Progenitor cell of endocrine pancreas (in vitro differentiated cells): ENCODE measurements around the gene CD209. TPM values are rescaled to one million over a fixed set of nuclear protein-coding genes. Genes with fewer than 3 reads are reported as not detected.

ENCODE experiments used
- DNase-seq: peaks from one replicate; pipeline ENCODE4 v3.0.0; 2021; ENCODE audit warnings: low spot score; ENCODE audit not compliant: unreplicated experiment
- H3K27ac Mint-ChIP-seq: 2 replicates; pipeline ENCODE4 v1.8.0; 2021; ENCODE audit warnings: mild to moderate bottlenecking, moderate library complexity, mixed read lengths
- H3K27me3 Mint-ChIP-seq: 2 replicates; pipeline ENCODE4 v1.8.0; 2021; ENCODE audit warnings: mixed read lengths
- H3K36me3 Mint-ChIP-seq: 2 replicates; pipeline ENCODE4 v1.8.0; 2022; ENCODE audit warnings: mixed read lengths; ENCODE audit not compliant: insufficient read depth
- H3K4me1 Mint-ChIP-seq: 2 replicates; pipeline ENCODE4 v1.8.0; 2021; ENCODE audit warnings: low read depth, mixed read lengths
- H3K4me3 Mint-ChIP-seq: 2 replicates; pipeline ENCODE4 v1.8.0; 2021; ENCODE audit warnings: low read depth, mild to moderate bottlenecking, moderate library complexity, mixed read lengths
- H3K9me3 Mint-ChIP-seq: 2 replicates; pipeline ENCODE4 v1.8.0; 2021; ENCODE audit warnings: low read depth, mixed read lengths
- CTCF ChIP-seq: fragments of 200-600 bp; sonication (generic); IDR thresholded peaks from one replicate; pipeline ENCODE4 v1.5.0; 2021; ENCODE audit warnings: antibody characterized with exemption, mild to moderate bottlenecking; ENCODE audit not compliant: unreplicated experiment
- total RNA-seq: library from RNA; stranded (reverse); gene quantifications from 2 replicates; pipeline ENCODE4 v1.2.1, GENCODE V29; 2021

Gene CD209
- total RNA-seq, 1 donor from 2014 or later: not detected

- TF ChIP-seq CTCF: no peak
- Mint-ChIP-seq H3K27ac (no peak overlapping the region), H3K4me3 (no peak overlapping the region), H3K27me3 (peaks cover 41% of the 10 kb centered on the region), H3K9me3 (no peaks in the 10 kb centered on the region), H3K36me3 (no peaks in the 10 kb centered on the region), H3K4me1 (no peaks in the 10 kb centered on the region)
- DNase-seq: no peak
Measured at GRCh38 chr19:7706188-7706954, 41.0 kb downstream of the CD209 start.

- DNase-seq: no peak
- TF ChIP-seq CTCF: no peak
- no peaks in the 10 kb centered on the region for H3K36me3 Mint-ChIP-seq
- no peaks in the 10 kb centered on the region for H3K4me1 Mint-ChIP-seq
- H3K27me3 Mint-ChIP-seq: peaks cover 39% of the 10 kb centered on the region
- H3K4me3 Mint-ChIP-seq: no peak overlapping the region
- no peak overlapping the region for H3K27ac Mint-ChIP-seq
- H3K9me3 Mint-ChIP-seq: no peaks in the 10 kb centered on the region
Measured at GRCh38 chr19:7705387-7706187, 41.7 kb downstream of the CD209 start.

GRCh38 chr19:7704280-7705060 lies 42.9 kb downstream of the CD209 start:
- Mint-ChIP-seq H3K36me3 (no peaks in the 10 kb centered on the region), H3K4me3 (no peak overlapping the region), H3K4me1 (no peaks in the 10 kb centered on the region), H3K27ac (no peak overlapping the region), H3K9me3 (no peaks in the 10 kb centered on the region), H3K27me3 (peaks cover 43% of the 10 kb centered on the region)
- TF ChIP-seq CTCF: no peak
- DNase-seq: no peak

- Mint-ChIP-seq H3K9me3 (no peaks in the 10 kb centered on the region), H3K27ac (no peak overlapping the region)
Measured at GRCh38 chr19:7703332-7703731, 44.0 kb downstream of the CD209 start.

More at GRCh38 chr19:7703332-7703731, 44.0 kb downstream of the CD209 start:
- no peaks in the 10 kb centered on the region for H3K4me1 Mint-ChIP-seq
- TF ChIP-seq CTCF: no peak
- no peak for DNase-seq
- no peak overlapping the region for H3K4me3 Mint-ChIP-seq
- no peaks in the 10 kb centered on the region for H3K36me3 Mint-ChIP-seq
- peaks cover 52% of the 10 kb centered on the region for H3K27me3 Mint-ChIP-seq
